IMR-90 (cell line): ENCODE data around the gene NEURL1B. TPM values are rescaled to one million over a fixed set of nuclear protein-coding genes. Genes with fewer than 3 reads are reported as not detected.

Experiments used
- ATAC-seq: fragments of 200-7000 bp; cut with Tn5 transposase; 2 replicates; pipeline ENCODE4 v1.9.1; 2020; ENCODE audit warnings: low read depth, mild to moderate bottlenecking, moderate library complexity
- BruUV-seq: library from RNA; stranded (reverse); fragments of 400-500 nt; replicated peaks from 2 replicates; lab custom pipeline; 2021; lab: Mats Ljungman, UMichigan
- CTCF ChIA-PET: fragments of 300-600 bp; formaldehyde crosslinking; extraction: SDS; loops from one replicate; lab custom pipeline; 2021; ENCODE audit warnings: antibody characterized with exemption; lab: Yijun Ruan, JAX
- POLR2A ChIA-PET: fragments of 300-600 bp; sonication (Branson Sonifier 250); formaldehyde crosslinking; loops from one replicate; lab custom pipeline; 2022; ENCODE audit warnings: antibody characterized with exemption; ENCODE audit not compliant: unreplicated experiment; lab: Charles Lee
- DNase-seq: peaks from one replicate; pipeline ENCODE4 v3.0.0; 2013
- H2AFZ ChIP-seq: replicated peaks from 2 replicates; pipeline ENCODE3; 2013; ENCODE audit warnings: low read length, mild to moderate bottlenecking; ENCODE audit not compliant: poor library complexity
- H2AK5ac ChIP-seq: 2 replicates; pipeline ENCODE4 v1.6.1; 2013; ENCODE audit warnings: low read depth, low read length, inconsistent platforms
- H2AK9ac ChIP-seq: replicated peaks from 2 replicates; pipeline ENCODE3; 2013; ENCODE audit warnings: mild to moderate bottlenecking, low read depth, low read length, moderate library complexity; ENCODE audit not compliant: poor library complexity
- H2BK120ac ChIP-seq: 2 replicates; pipeline ENCODE4 v1.6.1; 2013; ENCODE audit warnings: low read depth, low read length, inconsistent platforms
- H2BK15ac ChIP-seq: 3 replicates; pipeline ENCODE4 v1.6.1; 2013; ENCODE audit warnings: low read depth, low read length, inconsistent platforms
- H2BK20ac ChIP-seq: 2 replicates; pipeline ENCODE4 v1.6.1; 2013; ENCODE audit warnings: low read depth, mild to moderate bottlenecking, inconsistent platforms, low read length, moderate library complexity
- H2BK5ac ChIP-seq: 2 replicates; pipeline ENCODE4 v1.6.1; 2013; ENCODE audit warnings: mild to moderate bottlenecking, low read depth, low read length, inconsistent platforms; ENCODE audit not compliant: poor library complexity, severe bottlenecking
- H3K14ac ChIP-seq: replicated peaks from 2 replicates; pipeline ENCODE4 v1.6.1; 2013; ENCODE audit warnings: low read depth, low read length, inconsistent platforms
- H3K18ac ChIP-seq: 2 replicates; pipeline ENCODE4 v1.6.1; 2013; ENCODE audit warnings: low read depth, low read length, control low read depth
- H3K23ac ChIP-seq: 2 replicates; pipeline ENCODE4 v1.6.1; 2013; ENCODE audit warnings: low read depth, low read length, inconsistent platforms
- H3K27ac ChIP-seq: 2 replicates; pipeline ENCODE4 v1.5.1; 2013; ENCODE audit warnings: mild to moderate bottlenecking, control low read depth, low read length; ENCODE audit not compliant: insufficient read depth
- H3K27me3 ChIP-seq: 2 replicates; pipeline ENCODE4 v1.6.1; 2013; ENCODE audit warnings: low read length; ENCODE audit not compliant: control insufficient read depth, insufficient read depth
- H3K36me3 ChIP-seq: 2 replicates; pipeline ENCODE4 v1.6.1; 2013; ENCODE audit warnings: low read length, mixed read lengths; ENCODE audit not compliant: control insufficient read depth, insufficient read depth
- H3K4ac ChIP-seq: 2 replicates; pipeline ENCODE4 v1.6.1; 2013; ENCODE audit warnings: low read depth, low read length, inconsistent platforms
- H3K4me1 ChIP-seq: 2 replicates; pipeline ENCODE4 v1.6.1; 2013; ENCODE audit warnings: low read length, mixed read lengths; ENCODE audit not compliant: control insufficient read depth, insufficient read depth
- H3K4me2 ChIP-seq: 2 replicates; pipeline ENCODE4 v1.6.1; 2013; ENCODE audit warnings: low read depth, mild to moderate bottlenecking, control low read depth, low read length, moderate library complexity
- H3K4me3 ChIP-seq: 2 replicates; pipeline ENCODE4 v1.5.1; 2013; ENCODE audit warnings: low read depth, mild to moderate bottlenecking, control low read depth, low read length, moderate library complexity; ENCODE audit not compliant: insufficient read depth
- H3K56ac ChIP-seq: 2 replicates; pipeline ENCODE4 v1.6.1; 2013; ENCODE audit warnings: low read length, inconsistent platforms; ENCODE audit not compliant: insufficient read depth; ENCODE audit errors: extremely low read depth
- H3K79me1 ChIP-seq, 2 experiments: 2 replicates each; pipeline ENCODE4 v1.6.1; 2013; ENCODE audit warnings: low read length in 2 of 2, inconsistent platforms in 1 of 2, low read depth in 1 of 2
- H3K9ac ChIP-seq: 2 replicates; pipeline ENCODE4 v1.6.1; 2013; ENCODE audit warnings: low read depth, low read length, control low read depth
- H3K9me1 ChIP-seq: 2 replicates; pipeline ENCODE4 v1.6.1; 2013; ENCODE audit warnings: low read length, inconsistent platforms; ENCODE audit not compliant: insufficient read depth
- H3K9me3 ChIP-seq: 2 replicates; pipeline ENCODE4 v1.6.1; 2013; ENCODE audit warnings: low read length; ENCODE audit not compliant: control insufficient read depth, insufficient read depth
- H4K20me1 ChIP-seq: 2 replicates; pipeline ENCODE4 v1.6.1; 2013; ENCODE audit warnings: low read length, inconsistent platforms; ENCODE audit not compliant: insufficient read depth
- H4K5ac ChIP-seq: 2 replicates; pipeline ENCODE4 v1.6.1; 2013; ENCODE audit warnings: mild to moderate bottlenecking, low read depth, low read length, control low read depth
- H4K8ac ChIP-seq, 2 experiments: 2 replicates each; pipeline ENCODE4 v1.6.1; 2013; ENCODE audit warnings: low read depth in 2 of 2, low read length in 2 of 2, control low read depth in 1 of 2, inconsistent platforms in 1 of 2
- H4K91ac ChIP-seq: 2 replicates; pipeline ENCODE4 v1.6.1; 2013; ENCODE audit warnings: low read depth, low read length, inconsistent platforms; ENCODE audit not compliant: insufficient read depth
- CEBPB ChIP-seq: IDR thresholded peaks from 2 replicates; pipeline ENCODE4 v1.6.1; 2012; ENCODE audit warnings: low read depth, low read length, improper control_type of control experiment
- CHD1 ChIP-seq: IDR thresholded peaks from 2 replicates; pipeline ENCODE4 v1.6.1; 2012; ENCODE audit warnings: low read depth, low read length, improper control_type of control experiment
- CTCF ChIP-seq: conservative IDR thresholded peaks from 2 replicates; pipeline ENCODE4 v1.5.1; 2012; ENCODE audit warnings: mild to moderate bottlenecking, low read depth, low read length, improper control_type of control experiment
- FOS ChIP-seq: fragments of 150-350 bp; IDR thresholded peaks from 2 replicates; pipeline ENCODE4 v1.6.1; 2016; ENCODE audit warnings: low read depth, low read length
- MAZ ChIP-seq: IDR thresholded peaks from 2 replicates; pipeline ENCODE4 v1.6.1; 2012; ENCODE audit warnings: low read depth, mild to moderate bottlenecking, low read length, improper control_type of control experiment, moderate library complexity, borderline replicate concordance
- NFE2L2 ChIP-seq: fragments of 150-350 bp; IDR thresholded peaks from 2 replicates; pipeline ENCODE4 v1.6.1; 2016; ENCODE audit warnings: low read depth, mild to moderate bottlenecking, low read length
- RAD21 ChIP-seq: IDR thresholded peaks from 2 replicates; pipeline ENCODE4 v1.6.1; 2012; ENCODE audit warnings: low read length, improper control_type of control experiment
- RCOR1 ChIP-seq: IDR thresholded peaks from 2 replicates; pipeline ENCODE4 v1.6.1; 2012; ENCODE audit warnings: mild to moderate bottlenecking, low read length, improper control_type of control experiment; ENCODE audit not compliant: insufficient replicate concordance
- SMC3 ChIP-seq: fragments of 150-350 bp; IDR thresholded peaks from 2 replicates; pipeline ENCODE4 v1.6.1; 2016; ENCODE audit warnings: low read depth, mild to moderate bottlenecking, antibody characterized with exemption, low read length, moderate library complexity
- USF2 ChIP-seq: fragments of 150-350 bp; IDR thresholded peaks from 2 replicates; pipeline ENCODE4 v1.6.1; 2017; ENCODE audit warnings: mild to moderate bottlenecking, antibody characterized with exemption, low read length, low read depth
- WGBS, 2 experiments: methylation state at CpG; one replicate each; pipeline versions ENCODE4 v1.1.5 to v1.1.7; 2013; ENCODE audit warnings: missing lambda C conversion rate in 2 of 2; ENCODE audit not compliant: insufficient read length in 1 of 2; ENCODE audit errors: extremely low coverage in 2 of 2; 5-methylcytosine and 5-hydroxymethylcytosine counted together
- dilution Hi-C: fragments of 300-500 bp; cut with HindIII; formaldehyde crosslinking; loops from one replicate; pipeline ENCODE4 v1.14.3; 2018; ENCODE audit warnings: low sequenced_read_pairs; ENCODE audit not compliant: unreplicated experiment
- in situ Hi-C: fragments of 300-500 bp; cut with MboI; formaldehyde crosslinking; loops from 3 replicates; pipeline ENCODE4 v1.14.3; 2019; ENCODE audit warnings: low sequenced_read_pairs, inconsistent platforms, mixed read lengths
- intact Hi-C: fragments of 100-400 bp; cut with micrococcal nuclease; formaldehyde crosslinking; loops from 2 replicates; pipeline ENCODE4 v1.10.0; 2022
- polyA plus RNA-seq, 3 experiments: library from polyadenylated mRNA; depleted of rRNA; stranded (reverse); fragments of >200 nt; gene quantifications; 2 replicates each; pipeline ENCODE4 v1.2.3, GENCODE V29; 2012; ENCODE audit warnings: low replicate concordance in 1 of 3
- total RNA-seq: library from RNA; depleted of rRNA; stranded (reverse); fragments of >200 nt; gene quantifications from 2 replicates; pipeline ENCODE4 v1.2.3, GENCODE V29; 2012
- TF ChIP-seq, protein P1 (sequence below): fragments of 150-350 bp; IDR thresholded peaks from 2 replicates; pipeline ENCODE4 v1.6.1; 2016; ENCODE audit warnings: low read depth, mild to moderate bottlenecking, low read length, moderate library complexity, borderline replicate concordance

NEURL1B gene
- total and polyA plus RNA-seq, 2 of the 4 experiments (the other 2 are of a cell fraction): 1.8 to 2.8 TPM

GRCh38 chr5:172624996-172625964 is 15.8 kb upstream of the NEURL1B start (continued):
- no peak for TF ChIP-seq RCOR1

DNA sequence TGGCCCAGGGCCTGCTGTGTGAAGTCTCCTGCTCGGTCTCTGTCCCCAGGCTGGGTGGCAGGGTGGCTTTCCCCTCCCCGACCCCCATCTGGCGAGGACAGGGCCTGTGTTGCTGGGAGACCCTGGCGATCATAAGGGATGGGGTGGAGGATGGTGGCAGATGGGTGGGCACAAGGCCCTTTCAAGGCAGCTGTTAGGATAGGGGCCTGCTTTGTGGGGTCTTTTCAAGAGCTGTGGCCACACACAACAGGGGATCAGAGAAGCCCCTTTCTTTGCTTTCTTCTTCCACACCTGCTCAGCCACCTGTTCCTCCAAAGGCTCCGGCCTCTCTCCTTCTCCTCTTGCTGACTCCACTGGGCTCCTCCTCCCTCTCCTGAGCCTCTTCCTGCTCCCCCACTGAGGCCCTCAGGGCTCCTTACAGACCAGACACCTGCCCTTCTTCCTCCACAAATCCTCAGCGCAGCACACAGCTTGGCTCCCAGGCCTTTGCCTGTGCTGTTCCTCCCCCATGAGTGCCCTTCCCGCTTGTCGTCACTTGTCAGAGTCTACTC is 15.0 kb upstream of the NEURL1B start:
- BruUV-seq: no TSS peak
- CTCF ChIA-PET: no interaction called here
- H3K56ac ChIP-seq: no peak overlapping the region
- 85% methylated on average over 2 of the region's 8 CpGs; no CpG with 5 or more reads in 1 of the 2 experiments for WGBS, 2 experiments
- POLR2A ChIA-PET: no interaction called here
- H3K27ac ChIP-seq: no peak overlapping the region
- peaks cover 48% of the 10 kb centered on the region for H3K27me3 ChIP-seq
- H4K8ac ChIP-seq: no peak overlapping the region
- no peak overlapping the region for H3K14ac ChIP-seq
- H3K4ac ChIP-seq: no peak overlapping the region
- no peak overlapping the region for H2BK120ac ChIP-seq
- H3K9ac ChIP-seq: no peak overlapping the region
- no peak for ATAC-seq
- H4K91ac ChIP-seq: no peak overlapping the region
- no peaks in the 10 kb centered on the region for H4K20me1 ChIP-seq
- no peak overlapping the region for H2BK20ac ChIP-seq
- H3K18ac ChIP-seq: no peak overlapping the region
- H4K5ac ChIP-seq: no peak overlapping the region
- no peak for DNase-seq
- in situ Hi-C loops: no loop called here
- H3K9me1 ChIP-seq: no peaks in the 10 kb centered on the region
- no peak overlapping the region for H2AK9ac ChIP-seq
- no peak overlapping the region for H2AK5ac ChIP-seq
- H3K4me1 ChIP-seq: no peaks in the 10 kb centered on the region
- H2BK5ac ChIP-seq: no peak overlapping the region
- H2AFZ ChIP-seq: no peak overlapping the region
- dilution Hi-C loops: no loop called here
- intact Hi-C loops: no loop called here
- H2BK15ac ChIP-seq: no peak overlapping the region
- no peaks in the 10 kb centered on the region for H3K36me3 ChIP-seq
- no peak overlapping the region for H3K4me3 ChIP-seq
- no peaks in the 10 kb centered on the region for H3K9me3 ChIP-seq
- H3K79me1 ChIP-seq: no peaks in the 10 kb centered on the region
- H3K23ac ChIP-seq: no peak overlapping the region
- no peak overlapping the region for H3K4me2 ChIP-seq
- TF ChIP-seq RAD21 (no peak), FOS (no peak), USF2 (no peak), CHD1 (no peak), CEBPB (no peak), MAZ (no peak), CTCF (no peak), RCOR1 (no peak), NFE2L2 (no peak), SMC3 (no peak)
- TF ChIP-seq, protein P1, sequence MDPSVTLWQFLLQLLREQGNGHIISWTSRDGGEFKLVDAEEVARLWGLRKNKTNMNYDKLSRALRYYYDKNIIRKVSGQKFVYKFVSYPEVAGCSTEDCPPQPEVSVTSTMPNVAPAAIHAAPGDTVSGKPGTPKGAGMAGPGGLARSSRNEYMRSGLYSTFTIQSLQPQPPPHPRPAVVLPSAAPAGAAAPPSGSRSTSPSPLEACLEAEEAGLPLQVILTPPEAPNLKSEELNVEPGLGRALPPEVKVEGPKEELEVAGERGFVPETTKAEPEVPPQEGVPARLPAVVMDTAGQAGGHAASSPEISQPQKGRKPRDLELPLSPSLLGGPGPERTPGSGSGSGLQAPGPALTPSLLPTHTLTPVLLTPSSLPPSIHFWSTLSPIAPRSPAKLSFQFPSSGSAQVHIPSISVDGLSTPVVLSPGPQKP: no peak
